PC-9 (cell line): ENCODE data around the gene GSN. TPM values are rescaled to one million over a fixed set of nuclear protein-coding genes. Genes with fewer than 3 reads are reported as not detected.

ENCODE experiments used
- BruUV-seq: library from RNA; stranded (reverse); fragments of 400-500 nt; replicated peaks from 2 replicates; lab custom pipeline; 2021; lab: Mats Ljungman, UMichigan
- CTCF ChIA-PET: fragments of 300-600 bp; sonication (Branson Sonifier 250); formaldehyde crosslinking; loops from one replicate; lab custom pipeline; 2022; ENCODE audit warnings: antibody characterized with exemption; lab: Charles Lee
- POLR2A ChIA-PET: fragments of 300-600 bp; sonication (Branson Sonifier 250); formaldehyde crosslinking; loops from one replicate; lab custom pipeline; 2022; ENCODE audit warnings: antibody characterized with exemption; ENCODE audit not compliant: unreplicated experiment; lab: Charles Lee
- DNase-seq, 2 experiments: peaks; one replicate each; pipeline versions ENCODE4 v3.0.0 to v3.0.0-alpha.2; 2015 to 2022; ENCODE audit warnings: mixed read lengths in 1 of 2
- H2AFZ ChIP-seq: fragments of 200-600 bp; sonication (generic); 2 replicates; pipeline ENCODE4 v1.8.1; 2017; ENCODE audit warnings: antibody characterized with exemption
- H3F3A ChIP-seq: fragments of 200-600 bp; sonication (generic); 2 replicates; pipeline ENCODE4 v1.8.1; 2017; ENCODE audit warnings: antibody characterized with exemption, mild to moderate bottlenecking, low read depth; ENCODE audit not compliant: insufficient read depth
- H3K27ac ChIP-seq: fragments of 200-600 bp; sonication (generic); 2 replicates; pipeline ENCODE4 v1.6.1; 2016; ENCODE audit warnings: mixed run types
- H3K27me3 ChIP-seq: fragments of 200-600 bp; sonication (generic); 2 replicates; pipeline ENCODE4 v1.6.1; 2016; ENCODE audit warnings: low read depth, mixed run types; ENCODE audit not compliant: insufficient read depth
- H3K36me3 ChIP-seq: fragments of 200-600 bp; sonication (generic); 2 replicates; pipeline ENCODE4 v1.6.1; 2016; ENCODE audit warnings: low read depth, mixed run types
- H3K4me1 ChIP-seq: fragments of 200-600 bp; sonication (generic); replicated peaks from 2 replicates; pipeline ENCODE4 v1.6.1; 2016; ENCODE audit warnings: mixed run types; ENCODE audit not compliant: insufficient read depth
- H3K4me2 ChIP-seq: fragments of 200-600 bp; sonication (generic); 2 replicates; pipeline ENCODE4 v1.6.1; 2017; ENCODE audit warnings: mixed run types
- H3K4me3 ChIP-seq: fragments of 200-600 bp; sonication (generic); 2 replicates; pipeline ENCODE4 v1.6.1; 2016; ENCODE audit warnings: mixed run types
- H3K79me2 ChIP-seq: fragments of 200-600 bp; sonication (generic); 2 replicates; pipeline ENCODE4 v1.6.1; 2017; ENCODE audit warnings: low read depth, mixed run types
- H3K9me2 ChIP-seq: fragments of 200-600 bp; sonication (generic); 2 replicates; pipeline ENCODE4 v1.8.1; 2017; ENCODE audit warnings: mild to moderate bottlenecking; ENCODE audit not compliant: insufficient read depth
- H3K9me3 ChIP-seq: fragments of 200-600 bp; sonication (generic); 2 replicates; pipeline ENCODE4 v1.8.1; 2016; ENCODE audit warnings: low read depth; ENCODE audit not compliant: insufficient read depth
- H4K20me1 ChIP-seq: fragments of 200-600 bp; sonication (generic); 2 replicates; pipeline ENCODE4 v1.8.1; 2017; ENCODE audit not compliant: insufficient read depth
- CTCF ChIP-seq: fragments of 200-600 bp; sonication (generic); conservative IDR thresholded peaks from 2 replicates; pipeline ENCODE4 v1.6.1; 2017; ENCODE audit warnings: mixed run types, antibody characterized with exemption, mild to moderate bottlenecking, moderate library complexity
- EZH2 ChIP-seq: fragments of 200-600 bp; sonication (generic); IDR thresholded peaks from 2 replicates; pipeline ENCODE4 v1.8.0; 2017; ENCODE audit warnings: antibody characterized with exemption, low read depth
- intact Hi-C: fragments of 100-400 bp; cut with micrococcal nuclease; formaldehyde crosslinking; loops from one replicate; pipeline ENCODE4 v1.10.0; 2022; ENCODE audit not compliant: unreplicated experiment
- total RNA-seq: library from RNA; stranded (reverse); gene quantifications from 2 replicates; pipeline ENCODE4 v1.2.3, GENCODE V29; 2021

Gene GSN
- total RNA-seq, 1 experiment from 2014 or later = 135 TPM

DNA sequence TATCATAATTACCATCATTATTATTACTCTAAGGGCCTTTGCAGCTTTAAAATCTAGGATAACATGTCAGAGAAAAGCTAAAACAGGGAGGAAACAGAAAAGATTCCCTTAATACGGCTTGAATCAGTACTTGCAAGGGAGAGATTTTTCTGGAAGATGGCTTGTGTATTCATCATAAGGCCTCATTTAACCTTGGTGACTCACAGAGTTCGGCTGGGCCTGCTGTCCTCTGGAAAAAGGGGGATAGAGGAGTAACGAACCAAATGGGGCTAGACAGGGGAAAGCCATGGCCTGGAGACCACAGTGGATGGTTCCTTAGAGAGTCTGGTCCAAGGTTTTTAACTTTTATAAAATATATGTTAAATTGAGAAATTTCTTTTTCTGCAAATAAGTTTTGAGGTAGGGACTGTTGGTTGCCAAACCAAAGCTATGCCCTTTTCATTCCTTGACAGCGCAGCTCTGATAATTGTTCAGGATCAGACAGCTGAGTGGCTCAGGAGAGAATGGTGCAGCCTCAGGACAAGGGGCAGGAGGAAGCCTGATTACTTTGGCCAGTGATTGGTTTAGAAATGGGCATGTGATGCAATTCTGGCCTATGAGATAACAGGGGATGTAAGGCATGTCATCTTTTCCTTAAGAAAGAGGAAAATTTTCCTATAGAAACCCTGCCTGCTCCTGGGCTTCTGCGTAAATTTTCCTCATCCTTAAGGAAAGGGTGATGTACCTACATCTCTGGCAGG lies 25.6 kb upstream of the GSN start:
- Histone ChIP-seq H3K4me1 (no peaks in the 10 kb centered on the region), H3K27me3 (no peaks in the 10 kb centered on the region), H3K9me3 (no peaks in the 10 kb centered on the region), H3K79me2 (no peaks in the 10 kb centered on the region), H3K36me3 (no peaks in the 10 kb centered on the region), H3K4me2 (no peak overlapping the region), H2AFZ (no peak overlapping the region), H3K4me3 (no peak overlapping the region), H3F3A (no peaks in the 10 kb centered on the region), H4K20me1 (no peaks in the 10 kb centered on the region), H3K27ac (no peak overlapping the region), H3K9me2 (no peaks in the 10 kb centered on the region)
- no TSS peak for BruUV-seq
- intact Hi-C loops = no loop called here
- no peak for DNase-seq
- TF ChIP-seq CTCF (no peak), EZH2 (no peak)
- POLR2A ChIA-PET = no interaction called here
- CTCF ChIA-PET = no interaction called here

- Histone ChIP-seq H3F3A (no peaks in the 10 kb centered on the region), H3K79me2 (no peaks in the 10 kb centered on the region), H3K27me3 (no peaks in the 10 kb centered on the region), H4K20me1 (no peaks in the 10 kb centered on the region), H3K36me3 (no peaks in the 10 kb centered on the region), H3K4me3 (no peak overlapping the region), H3K9me3 (no peaks in the 10 kb centered on the region), H3K27ac (no peak overlapping the region), H3K9me2 (no peaks in the 10 kb centered on the region), H3K4me2 (no peak overlapping the region), H3K4me1 (no peaks in the 10 kb centered on the region), H2AFZ (no peak overlapping the region)
- TF ChIP-seq EZH2 (no peak), CTCF (no peak)
- ChIA-PET CTCF (no interaction called here), POLR2A (no interaction called here)
- intact Hi-C loops = no loop called here
- DNase-seq = no peak
- no TSS peak for BruUV-seq
Observed at GRCh38 chr9:121242959-121243346, 25.0 kb upstream of the GSN start.

DNA sequence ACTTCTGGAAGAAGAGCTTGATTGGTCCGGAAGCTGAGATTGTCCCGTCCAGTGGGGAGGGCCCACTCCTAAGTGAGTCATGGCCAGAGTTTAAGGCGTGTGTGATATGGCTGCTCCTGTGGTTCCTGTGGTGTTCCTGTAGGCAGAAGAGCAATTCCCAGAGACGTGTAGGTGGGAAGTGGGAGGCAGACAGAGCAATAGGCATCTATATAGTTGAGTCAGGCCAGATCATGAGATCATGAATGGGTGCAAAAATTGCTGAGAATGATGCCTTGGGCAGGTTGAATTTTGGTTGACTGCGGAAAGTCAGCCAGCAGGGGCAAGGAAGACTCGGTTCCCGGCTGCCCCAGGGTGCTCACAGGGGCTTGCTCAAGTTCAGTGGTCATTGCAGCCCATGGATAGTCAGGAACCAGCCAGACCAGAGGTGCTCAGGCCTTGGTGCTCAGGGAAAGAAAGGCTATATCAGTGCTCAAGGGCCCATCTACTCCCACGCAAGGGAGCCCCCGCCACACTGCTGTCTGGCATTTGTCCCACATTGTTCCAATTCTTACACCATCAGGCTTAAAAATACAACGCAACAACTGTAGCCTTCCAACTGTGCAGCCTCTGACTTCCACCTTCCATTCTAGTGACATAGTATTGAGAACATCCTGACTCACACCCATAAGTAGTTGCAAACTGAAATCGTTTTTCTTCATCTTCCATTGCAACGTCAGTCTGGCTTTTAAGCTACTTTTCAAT lies 21.0 kb upstream of the GSN start:
- POLR2A ChIA-PET = no interaction called here
- Histone ChIP-seq H3K4me2 (no peak overlapping the region), H2AFZ (no peak overlapping the region), H3K27me3 (no peaks in the 10 kb centered on the region), H3K27ac (no peak overlapping the region), H3K9me2 (no peaks in the 10 kb centered on the region), H3F3A (no peaks in the 10 kb centered on the region), H3K4me3 (no peak overlapping the region), H3K9me3 (no peaks in the 10 kb centered on the region), H3K4me1 (no peaks in the 10 kb centered on the region), H4K20me1 (no peaks in the 10 kb centered on the region), H3K36me3 (no peaks in the 10 kb centered on the region), H3K79me2 (no peaks in the 10 kb centered on the region)
- CTCF ChIA-PET = no interaction called here
- intact Hi-C loops = no loop called here
- no TSS peak for BruUV-seq
- TF ChIP-seq CTCF (no peak), EZH2 (no peak)
- DNase-seq = no peak
